Measurements from ENCODE around the gene SCMH1. TPM values are rescaled to one million over a fixed set of nuclear protein-coding genes. Genes with fewer than 3 reads are reported as not detected.

The SCMH1 gene
- total and polyA plus RNA-seq, 2 experiments from 2014 or later: 15.0 to 19.4 TPM

GRCh38 chr1:41093826-41094225, 148.3 kb downstream of the SCMH1 start:
- TF ChIP-seq EZH2 (IDR thresholded peaks at IDR 0.05; ENCODE audit: low read depth, unreplicated experiment) (no peak), ZNF114 (CRISPR knock-in tag; IDR thresholded peaks at IDR 0.05) (no peak), NANOG (IDR thresholded peaks at IDR 0.05; ENCODE audit: borderline replicate concordance) (no peak), STAT1 (IDR thresholded peaks at IDR 0.05; ENCODE audit: unreplicated experiment) (no peak), ETS1 (IDR thresholded peaks at IDR 0.05) (no peak), REST (IDR thresholded peaks at IDR 0.05; ENCODE audit: unreplicated experiment) (no peak), ZNF331 (CRISPR knock-in tag; IDR thresholded peaks at IDR 0.05; ENCODE audit: low read depth) (no peak), POLR2AphosphoS5 (IDR thresholded peaks at IDR 0.05; ENCODE audit: low read depth) (no peak), CREB1 (CRISPR knock-in tag; IDR thresholded peaks at IDR 0.05; ENCODE audit: low read depth) (no peak), CTCF (conservative IDR thresholded peaks at IDR 0.05; ENCODE audit: low read depth in 2 of 2) (no peak), ZNF462 (CRISPR knock-in tag; IDR thresholded peaks at IDR 0.05) (no peak), JUNB (IDR thresholded peaks at IDR 0.05; ENCODE audit: unreplicated experiment) (no peak), EZH2phosphoT487 (IDR thresholded peaks at IDR 0.05; ENCODE audit: unreplicated experiment) (no peak)
- Histone ChIP-seq H3K4me3 (no peak overlapping the region), H3K9me2 (ENCODE audit: insufficient read depth) (no peaks in the 10 kb centered on the region), H3K36me3 (ENCODE audit: insufficient read depth) (no peaks in the 10 kb centered on the region), H4K20me1 (replicated peaks; ENCODE audit: insufficient read depth) (0 out of 2 replicates have a peak, but pooled peaks cover 2% of the 10 kb centered on the region), H2AFZ (no peak overlapping the region), H3F3A (replicated peaks; ENCODE audit: low read depth) (no peaks in the 10 kb centered on the region), H3K27ac (ENCODE audit: low read depth) (no peak overlapping the region), H3K79me2 (replicated peaks; ENCODE audit: insufficient read depth) (no peaks in the 10 kb centered on the region), H3K27me3 (ENCODE audit: insufficient read depth) (no peaks in the 10 kb centered on the region), H3K4me2 (no peak overlapping the region), H3K4me1 (ENCODE audit: insufficient read depth) (no peaks in the 10 kb centered on the region)
- Mint-ChIP-seq H3K4me1 (no peaks in the 10 kb centered on the region), H3K27me3 (ENCODE audit: insufficient read depth, low read depth, poor library complexity) (no peaks in the 10 kb centered on the region), H3K4me3 (no peak overlapping the region), H3K9me3 (no peaks in the 10 kb centered on the region), H3K36me3 (ENCODE audit: low read depth) (no peaks in the 10 kb centered on the region), H3K27ac (no peak overlapping the region)
- DNase-seq (ENCODE audit: low spot score) (no peak), ATAC-seq (no peak)
